Thyroid gland (tissue), 4 donors: ENCODE data around the gene EIF4B. TPM values are rescaled to one million over a fixed set of nuclear protein-coding genes. Genes with fewer than 3 reads are reported as not detected.
"Not testable (repeated sequence)": the region's sequence is repeated elsewhere in the genome, so short reads cannot be mapped to it uniquely, and the experiment has no call there.

Experiments
- DNase-seq, 2 donors: peaks; one replicate each; pipeline ENCODE4 v3.0.0-alpha.2; 2019
- H3K27ac ChIP-seq, 3 donors: fragments of 200-600 bp; sonication (generic); 1 replicate in 2 of 3; 2 replicates in 1 of 3; pipeline ENCODE4 v1.5.1; 2016 to 2019; ENCODE audit warnings: mild to moderate bottlenecking in 1 of 3, moderate library complexity in 1 of 3
- H3K27me3 ChIP-seq: fragments of 200-600 bp; sonication (generic); one replicate; pipeline ENCODE4 v1.5.1; 2019
- H3K36me3 ChIP-seq, 2 donors: fragments of 200-600 bp; sonication (generic); one replicate each; pipeline ENCODE4 v1.5.1; 2016 to 2019
- H3K4me1 ChIP-seq, 2 donors: fragments of 200-600 bp; sonication (generic); one replicate each; pipeline ENCODE4 v1.5.1; 2017 to 2019
- H3K4me3 ChIP-seq, 3 donors: fragments of 200-600 bp; sonication (generic); replicated peaks in 1 of 3; 1 replicate in 2 of 3; 2 replicates in 1 of 3; pipeline ENCODE4 v1.5.1; 2016; ENCODE audit warnings: mild to moderate bottlenecking in 1 of 3
- H3K9me3 ChIP-seq: fragments of 200-600 bp; sonication (generic); one replicate; pipeline ENCODE4 v1.5.1; 2017
- POLR2A ChIP-seq, 2 donors: fragments of 450-650 bp; IDR thresholded peaks; one replicate each; pipeline ENCODE4 v1.6.1; 2017; ENCODE audit warnings: antibody characterized with exemption in 2 of 2, mild to moderate bottlenecking in 2 of 2, moderate library complexity in 1 of 2
- WGBS, 2 donors: methylation state at CpG; one replicate each; pipeline ENCODE4 v1.1.5; 2017; 5-methylcytosine and 5-hydroxymethylcytosine counted together
- intact Hi-C: fragments of 100-400 bp; cut with DNase I; formaldehyde crosslinking; loops from one replicate; pipeline ENCODE4 v1.15.1; 2023
- total RNA-seq, 4 donors: library from RNA; depleted of rRNA; stranded (reverse); fragments of >200 nt; gene quantifications; one replicate each; pipeline ENCODE4 v1.2.3, GENCODE V29; 2016
- TF ChIP-seq, protein P1 (sequence below), 6 experiments: fragments of 200-600 bp in 3 of 6; fragments of 450-650 bp in 3 of 6; sonication (generic) in 3 of 6; IDR thresholded peaks; one replicate each; pipeline ENCODE4 v1.5.1; 2016 to 2019; ENCODE audit warnings: antibody characterized with exemption in 6 of 6, mild to moderate bottlenecking in 2 of 6, inconsistent platforms in 1 of 6, moderate library complexity in 1 of 6

EIF4B gene
- total RNA-seq, 4 donors from 2014 or later = 428 to 704 (median 567) TPM

DNA sequence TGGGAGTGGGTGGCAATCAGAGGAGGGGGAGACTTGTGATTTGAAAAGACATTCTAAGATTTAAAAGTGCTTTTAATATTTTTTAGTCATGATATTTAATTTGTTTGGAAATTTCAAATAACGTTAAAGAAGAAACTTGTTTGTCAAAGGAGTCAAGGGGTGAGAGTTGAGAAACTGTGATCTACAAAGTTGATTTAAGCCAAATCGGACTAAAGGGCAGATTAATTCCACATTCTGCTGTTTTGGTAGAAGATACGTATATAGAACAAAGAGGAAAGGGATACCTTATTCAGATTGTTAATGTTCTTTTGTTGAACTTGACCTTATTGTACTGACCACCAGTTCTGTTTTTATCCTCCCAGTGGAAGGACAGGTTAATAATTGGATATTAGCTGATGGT lies 6.7 kb downstream of the EIF4B start:
- TF ChIP-seq POLR2A (IDR thresholded peaks at IDR 0.05) = no peak
- TF ChIP-seq, protein P1, sequence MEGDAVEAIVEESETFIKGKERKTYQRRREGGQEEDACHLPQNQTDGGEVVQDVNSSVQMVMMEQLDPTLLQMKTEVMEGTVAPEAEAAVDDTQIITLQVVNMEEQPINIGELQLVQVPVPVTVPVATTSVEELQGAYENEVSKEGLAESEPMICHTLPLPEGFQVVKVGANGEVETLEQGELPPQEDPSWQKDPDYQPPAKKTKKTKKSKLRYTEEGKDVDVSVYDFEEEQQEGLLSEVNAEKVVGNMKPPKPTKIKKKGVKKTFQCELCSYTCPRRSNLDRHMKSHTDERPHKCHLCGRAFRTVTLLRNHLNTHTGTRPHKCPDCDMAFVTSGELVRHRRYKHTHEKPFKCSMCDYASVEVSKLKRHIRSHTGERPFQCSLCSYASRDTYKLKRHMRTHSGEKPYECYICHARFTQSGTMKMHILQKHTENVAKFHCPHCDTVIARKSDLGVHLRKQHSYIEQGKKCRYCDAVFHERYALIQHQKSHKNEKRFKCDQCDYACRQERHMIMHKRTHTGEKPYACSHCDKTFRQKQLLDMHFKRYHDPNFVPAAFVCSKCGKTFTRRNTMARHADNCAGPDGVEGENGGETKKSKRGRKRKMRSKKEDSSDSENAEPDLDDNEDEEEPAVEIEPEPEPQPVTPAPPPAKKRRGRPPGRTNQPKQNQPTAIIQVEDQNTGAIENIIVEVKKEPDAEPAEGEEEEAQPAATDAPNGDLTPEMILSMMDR (IDR thresholded peaks at IDR 0.05) = no peak
- peaks cover 11 to 14% of the 10 kb centered on the region in 2 donors for H3K36me3 ChIP-seq
- peaks cover 38 to 41% of the 10 kb centered on the region in 2 donors for H3K4me1 ChIP-seq
- no peak overlapping the region for H3K27ac ChIP-seq
- H3K4me3 ChIP-seq = no peak overlapping the region
- intact Hi-C loops = no loop called here
- H3K27me3 ChIP-seq = no peaks in the 10 kb centered on the region
- DNase-seq = no peak
- no peaks in the 10 kb centered on the region for H3K9me3 ChIP-seq
- whole genome bisulfite sequencing, 2 donors = 83 to 86% methylated on average over 3 of the region's 3 CpGs

DNA sequence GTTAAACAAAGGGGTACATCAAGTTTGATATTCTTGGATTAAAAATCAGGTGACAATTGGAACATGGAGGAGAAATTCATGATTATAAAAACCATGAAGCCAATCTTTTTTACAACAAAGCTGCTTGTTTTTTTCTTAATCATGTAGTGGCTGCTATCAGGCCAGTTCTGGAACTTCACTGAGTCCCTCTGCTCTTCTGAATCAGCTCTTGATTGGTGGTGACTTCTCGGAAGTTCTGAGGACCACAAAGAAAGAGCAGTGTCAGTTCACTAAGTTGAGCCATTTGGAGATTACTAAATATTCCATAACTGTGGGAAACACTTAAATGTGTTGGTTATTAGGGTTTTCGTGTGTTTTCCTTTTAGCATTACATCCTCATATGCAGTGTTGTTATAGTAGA lies 8.5 kb downstream of the EIF4B start:
- TF ChIP-seq, protein P1 (IDR thresholded peaks at IDR 0.05) = no peak
- TF ChIP-seq POLR2A (IDR thresholded peaks at IDR 0.05) = no peak
- intact Hi-C loops = no loop called here
- WGBS, 2 donors = 89 to 96% methylated on average over 2 of the region's 2 CpGs
- peaks cover 21 to 23% of the 10 kb centered on the region in 2 donors for H3K4me1 ChIP-seq
- no peak overlapping the region for H3K27ac ChIP-seq
- no peaks in the 10 kb centered on the region for H3K9me3 ChIP-seq
- no peak overlapping the region for H3K4me3 ChIP-seq
- DNase-seq = no peak
- no peaks in the 10 kb centered on the region for H3K27me3 ChIP-seq
- H3K36me3 ChIP-seq = peaks cover 26 to 31% of the 10 kb centered on the region in 2 donors

DNA sequence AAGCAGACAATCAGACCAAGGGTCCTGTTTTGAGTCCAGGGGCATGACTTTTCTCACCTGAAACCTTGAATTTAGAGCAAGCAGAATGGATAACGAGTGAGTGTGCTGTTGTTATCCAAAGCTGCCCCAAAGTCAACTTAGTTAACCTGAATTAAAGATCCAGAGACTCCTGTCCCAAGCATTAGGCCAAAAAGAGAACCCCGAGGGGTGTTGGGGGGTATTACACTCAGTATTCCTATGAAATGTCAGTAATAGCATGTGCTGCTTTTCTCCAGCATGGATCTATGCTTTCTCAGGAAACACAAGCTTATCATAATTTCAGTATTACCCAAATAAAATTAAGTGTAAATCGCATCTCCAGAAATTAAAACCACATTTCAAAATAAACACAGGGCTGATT lies 19.0 kb downstream of the EIF4B start:
- no peak overlapping the region for H3K4me3 ChIP-seq
- 83 to 89% methylated on average over 3 of the region's 3 CpGs for WGBS, 2 donors
- no peak overlapping the region for H3K27ac ChIP-seq
- no peak for TF ChIP-seq POLR2A (IDR thresholded peaks at IDR 0.05)
- TF ChIP-seq, protein P1 (IDR thresholded peaks at IDR 0.05) = no peak
- no peaks in the 10 kb centered on the region for H3K9me3 ChIP-seq
- peaks cover 81 to 85% of the 10 kb centered on the region in 2 donors for H3K36me3 ChIP-seq
- intact Hi-C loops = no loop called here
- no peaks in the 10 kb centered on the region for H3K27me3 ChIP-seq
- no peaks in the 10 kb centered on the region for H3K4me1 ChIP-seq
- no peak for DNase-seq

DNA sequence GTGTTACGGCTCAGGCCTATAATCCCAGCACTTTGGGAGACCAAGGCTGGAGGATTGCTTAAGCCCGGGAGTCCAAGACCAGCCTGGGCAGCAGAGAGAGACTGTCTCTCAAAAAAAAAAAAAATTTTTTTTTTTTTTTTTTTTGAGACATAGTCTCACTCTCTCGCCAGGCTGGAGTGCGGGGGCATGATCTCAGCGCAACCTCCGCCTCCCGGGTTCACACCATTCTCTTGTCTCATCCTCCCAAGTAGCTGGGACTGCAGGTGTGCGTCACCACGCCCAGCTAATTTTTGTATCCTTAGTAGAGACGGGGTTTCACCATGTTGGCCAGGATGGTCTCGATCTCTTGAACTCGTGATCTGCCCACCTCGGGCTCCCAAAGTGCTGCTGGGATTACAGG lies 20.8 kb downstream of the EIF4B start:
- H3K27ac ChIP-seq, H3K9me3 ChIP-seq, intact Hi-C loops, H3K4me3 ChIP-seq, DNase-seq, H3K4me1 ChIP-seq, H3K27me3 ChIP-seq: not testable (repeated sequence)
- 88 to 92% methylated on average over 13 of the region's 13 CpGs for WGBS, 2 donors
- H3K36me3 ChIP-seq = peaks cover 80 to 86% of the 10 kb centered on the region in 2 donors

DNA sequence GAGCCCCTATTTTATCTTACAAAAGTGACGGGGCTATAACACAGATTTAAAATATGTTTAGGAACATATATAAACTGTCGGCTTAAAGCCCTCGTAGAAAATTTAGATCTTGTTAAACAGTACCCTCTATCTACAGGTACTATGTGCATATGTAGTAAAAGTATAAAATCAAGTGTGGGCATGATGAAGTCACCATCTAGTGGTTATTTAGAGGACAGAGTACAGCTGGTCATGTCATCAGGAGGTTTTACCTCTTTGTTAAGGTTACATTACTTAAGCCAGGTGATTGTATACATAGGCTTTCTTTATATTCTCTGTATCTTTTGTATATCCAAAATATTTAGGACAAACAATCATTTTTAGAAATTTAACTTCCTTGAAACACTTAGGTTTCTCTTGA lies 25.4 kb downstream of the EIF4B start:
- Histone ChIP-seq H3K9me3 (no peaks in the 10 kb centered on the region), H3K36me3 (peaks cover 81 to 83% of the 10 kb centered on the region in 2 donors), H3K27ac (no peak overlapping the region), H3K4me1 (no peaks in the 10 kb centered on the region), H3K27me3 (no peaks in the 10 kb centered on the region), H3K4me3 (no peak overlapping the region)
- intact Hi-C loops = no loop called here
- 95% methylated on average over 3 of the region's 3 CpGs for WGBS, 2 donors
- TF ChIP-seq, protein P1 (IDR thresholded peaks at IDR 0.05) = no peak
- no peak for TF ChIP-seq POLR2A (IDR thresholded peaks at IDR 0.05)
- no peak for DNase-seq

DNA sequence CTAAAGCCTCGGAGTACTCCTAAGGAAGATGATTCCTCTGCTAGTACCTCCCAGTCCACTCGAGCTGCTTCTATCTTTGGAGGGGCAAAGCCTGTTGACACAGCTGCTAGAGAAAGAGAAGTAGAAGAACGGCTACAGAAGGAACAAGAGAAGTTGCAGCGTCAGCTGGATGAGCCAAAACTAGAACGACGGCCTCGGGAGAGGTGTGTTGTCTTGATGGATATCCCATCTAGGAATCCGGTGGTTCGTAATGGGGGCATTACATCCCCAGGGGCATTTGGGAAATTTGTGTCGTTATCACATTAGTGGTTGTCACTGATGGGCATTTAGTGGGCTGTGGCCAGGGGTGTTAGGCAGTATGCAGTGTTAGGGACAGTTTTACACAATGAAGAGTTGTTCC lies 27.6 kb downstream of the EIF4B start:
- peaks cover 85 to 89% of the 10 kb centered on the region in 2 donors for H3K36me3 ChIP-seq

More for the DNA sequence above, 27.6 kb downstream of the EIF4B start:
- H3K27me3 ChIP-seq, DNase-seq, H3K9me3 ChIP-seq, H3K4me1 ChIP-seq, H3K4me3 ChIP-seq, H3K27ac ChIP-seq, intact Hi-C loops: not testable (repeated sequence)
- WGBS, 2 donors = 85 to 92% methylated on average over 10 of the region's 10 CpGs
